GM18909 (cell line): Measurements from ENCODE around the gene LGALS3BP.
A peak's percentile ranks its signal among the peaks of the same experiment; 100 is the strongest.

Experiments
- ATAC-seq: cut with Tn5 transposase; IDR thresholded peaks from one replicate; pipeline ENCODE4 v1.9.1; 2021; ENCODE audit warnings: mild to moderate bottlenecking; ENCODE audit not compliant: unreplicated experiment, poor library complexity

Gene LGALS3BP

GRCh38 chr17:79014158-79014758, 34.5 kb upstream of the LGALS3BP start:
- ATAC-seq = no peak

- ATAC-seq = no peak
These were observed 32.9 kb upstream of the LGALS3BP start for GRCh38 chr17:79012563-79013134.

GRCh38 chr17:79011451-79012147, 31.9 kb upstream of the LGALS3BP start:
- ATAC-seq = no peak

GRCh38 chr17:79010304-79010646, 30.6 kb upstream of the LGALS3BP start:
- ATAC-seq = no peak

- ATAC-seq = peak; percentile 92
These were observed 29.9 kb upstream of the LGALS3BP start, which contains the start of gene CANT1 for GRCh38 chr17:79009397-79010303. CANT1 (minus strand) TSS chr17:79009764; CDS start chr17:78997622, 12,142 bp downstream.

- ATAC-seq = peak; percentile 8
These were observed 29.1 kb upstream of the LGALS3BP start for GRCh38 chr17:79008666-79009387.

GRCh38 chr17:79007504-79008381, 28.0 kb upstream of the LGALS3BP start:
- ATAC-seq = no peak

GRCh38 chr17:79006794-79007503, 27.2 kb upstream of the LGALS3BP start:
- no peak for ATAC-seq

- ATAC-seq = no peak
These were observed 26.3 kb upstream of the LGALS3BP start for GRCh38 chr17:79006046-79006445.

GRCh38 chr17:79005063-79005861, 25.5 kb upstream of the LGALS3BP start:
- no peak for ATAC-seq

- no peak for ATAC-seq
These were observed 24.1 kb upstream of the LGALS3BP start for GRCh38 chr17:79003661-79004411.

GRCh38 chr17:79002796-79003593, 23.3 kb upstream of the LGALS3BP start:
- ATAC-seq = no peak

- no peak for ATAC-seq
These were observed 22.6 kb upstream of the LGALS3BP start for GRCh38 chr17:79002291-79002690.

GRCh38 chr17:79001190-79002020, 21.7 kb upstream of the LGALS3BP start:
- no peak for ATAC-seq

GRCh38 chr17:79000396-79001189, 20.9 kb upstream of the LGALS3BP start:
- ATAC-seq = no peak
